ENCODE measurements around the gene AMIGO3. TPM values are rescaled to one million over a fixed set of nuclear protein-coding genes. Genes with fewer than 3 reads are reported as not detected.

AMIGO3 gene
- total RNA-seq, 1 donor from 2014 or later, result not detected

DNA sequence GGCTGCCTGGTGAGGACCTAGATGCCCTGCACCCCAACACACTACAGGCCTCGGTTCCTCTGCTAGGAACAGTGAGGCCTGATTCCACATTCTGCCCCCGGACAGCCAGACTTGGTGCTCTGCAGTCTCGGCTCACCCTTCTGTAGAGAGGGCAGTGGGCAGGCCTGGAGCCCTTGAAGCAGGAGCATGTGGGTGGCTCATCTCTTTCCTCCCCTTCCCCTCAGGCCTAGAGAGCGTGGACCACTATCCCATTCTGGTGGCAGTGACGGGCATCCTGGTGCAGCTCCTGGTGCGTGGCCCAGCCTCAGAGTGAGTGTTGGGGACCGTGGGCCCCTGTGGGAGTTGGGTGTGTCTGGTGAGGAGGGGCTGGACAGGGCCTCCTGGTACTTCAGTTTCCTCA, 3.3 kb downstream of the AMIGO3 start:
- DNase-seq (ENCODE audit: low read depth), result no peak
- peak; percentile 84 for FAIRE-seq
- TF ChIP-seq, protein P1, sequence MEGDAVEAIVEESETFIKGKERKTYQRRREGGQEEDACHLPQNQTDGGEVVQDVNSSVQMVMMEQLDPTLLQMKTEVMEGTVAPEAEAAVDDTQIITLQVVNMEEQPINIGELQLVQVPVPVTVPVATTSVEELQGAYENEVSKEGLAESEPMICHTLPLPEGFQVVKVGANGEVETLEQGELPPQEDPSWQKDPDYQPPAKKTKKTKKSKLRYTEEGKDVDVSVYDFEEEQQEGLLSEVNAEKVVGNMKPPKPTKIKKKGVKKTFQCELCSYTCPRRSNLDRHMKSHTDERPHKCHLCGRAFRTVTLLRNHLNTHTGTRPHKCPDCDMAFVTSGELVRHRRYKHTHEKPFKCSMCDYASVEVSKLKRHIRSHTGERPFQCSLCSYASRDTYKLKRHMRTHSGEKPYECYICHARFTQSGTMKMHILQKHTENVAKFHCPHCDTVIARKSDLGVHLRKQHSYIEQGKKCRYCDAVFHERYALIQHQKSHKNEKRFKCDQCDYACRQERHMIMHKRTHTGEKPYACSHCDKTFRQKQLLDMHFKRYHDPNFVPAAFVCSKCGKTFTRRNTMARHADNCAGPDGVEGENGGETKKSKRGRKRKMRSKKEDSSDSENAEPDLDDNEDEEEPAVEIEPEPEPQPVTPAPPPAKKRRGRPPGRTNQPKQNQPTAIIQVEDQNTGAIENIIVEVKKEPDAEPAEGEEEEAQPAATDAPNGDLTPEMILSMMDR (IDR thresholded peaks at IDR 0.05; ENCODE audit: insufficient read depth, low read length, severe bottlenecking), result no peak
- Histone ChIP-seq H3K27me3 (ENCODE audit: control insufficient read depth, insufficient read depth, low read length) (no peaks in the 10 kb centered on the region), H3K4me3 (ENCODE audit: low read depth, low read length) (no peak overlapping the region), H3K36me3 (ENCODE audit: control insufficient read depth, insufficient read depth, low read length) (peaks cover 9% of the 10 kb centered on the region)

DNA sequence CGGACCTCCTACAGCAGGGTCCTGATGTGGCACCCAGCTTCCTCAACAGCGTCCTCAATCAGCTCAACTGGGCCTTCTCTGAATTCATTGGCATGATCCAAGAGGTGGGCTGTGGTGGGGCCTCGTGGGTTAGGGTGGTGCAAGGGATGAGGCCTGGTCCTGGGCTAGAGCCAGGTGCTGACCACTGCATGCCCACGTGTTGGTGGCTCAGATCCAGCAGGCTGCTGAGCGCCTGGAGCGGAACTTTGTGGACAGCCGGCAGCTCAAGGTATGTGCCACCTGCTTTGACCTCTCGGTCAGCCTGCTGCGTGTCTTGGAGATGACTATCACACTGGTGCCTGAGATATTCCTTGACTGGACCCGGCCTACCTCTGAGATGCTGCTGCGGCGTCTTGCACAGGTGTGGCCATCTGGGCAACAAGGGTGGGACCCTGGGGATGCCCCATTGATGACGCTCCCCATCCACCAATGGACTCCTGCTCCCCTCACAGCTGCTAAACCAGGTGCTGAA, 3.8 kb downstream of the AMIGO3 start:
- no peak for FAIRE-seq
- H3K36me3 ChIP-seq (ENCODE audit: control insufficient read depth, insufficient read depth, low read length), result peaks cover 8% of the 10 kb centered on the region
- H3K4me3 ChIP-seq (ENCODE audit: low read depth, low read length), result no peak overlapping the region
- H3K27me3 ChIP-seq (ENCODE audit: control insufficient read depth, insufficient read depth, low read length), result no peaks in the 10 kb centered on the region
- no peak for DNase-seq (ENCODE audit: low read depth)
- TF ChIP-seq, protein P1 (IDR thresholded peaks at IDR 0.05; ENCODE audit: insufficient read depth, low read length, severe bottlenecking), result no peak

DNA sequence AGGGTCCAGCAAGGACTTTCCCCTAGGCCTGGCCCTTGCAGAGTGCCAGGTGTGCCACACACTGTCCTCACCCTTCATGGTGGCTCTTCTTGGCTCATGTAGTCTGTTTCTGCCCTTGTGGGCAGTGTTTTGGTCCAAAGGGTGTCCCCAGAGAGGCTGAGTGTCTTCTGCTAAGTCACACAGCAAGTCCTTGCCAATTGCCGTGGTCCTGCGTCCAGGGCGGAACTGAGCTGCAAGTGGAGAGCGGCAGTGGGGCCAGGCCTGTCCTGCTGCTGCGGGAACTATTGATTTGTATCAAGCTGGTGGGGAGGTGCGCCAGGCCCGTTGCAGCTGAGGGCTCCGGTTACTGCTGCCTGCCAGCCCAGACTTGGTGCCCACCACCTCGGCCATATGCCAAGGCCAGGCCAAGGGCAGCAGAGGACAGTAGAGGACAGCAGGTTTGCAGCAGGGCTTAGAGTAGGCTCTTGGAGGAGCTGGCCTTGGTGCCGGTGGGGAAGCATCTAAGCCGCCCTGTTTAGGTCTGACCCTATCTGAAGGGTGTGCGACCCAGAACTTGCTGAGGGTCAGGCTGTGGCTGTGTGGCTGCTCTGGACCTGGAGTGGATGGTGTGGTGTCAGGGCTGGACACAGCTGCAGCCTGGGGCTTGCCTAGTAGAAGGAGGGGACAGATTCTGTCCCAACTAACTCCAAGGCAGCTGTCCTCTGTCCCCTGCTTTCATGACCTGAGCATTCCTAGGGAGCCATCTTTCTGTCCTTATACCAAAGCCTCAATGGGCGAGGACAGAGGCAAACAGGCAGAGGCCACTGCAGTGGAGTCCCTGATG, 4.5 kb downstream of the AMIGO3 start:
- no peak overlapping the region for H3K4me3 ChIP-seq (ENCODE audit: low read depth, low read length)
- DNase-seq (ENCODE audit: low read depth) (no peak), FAIRE-seq (no peak)
- TF ChIP-seq, protein P1 (IDR thresholded peaks at IDR 0.05; ENCODE audit: insufficient read depth, low read length, severe bottlenecking), result no peak
- peaks cover 8% of the 10 kb centered on the region for H3K36me3 ChIP-seq (ENCODE audit: control insufficient read depth, insufficient read depth, low read length)
- H3K27me3 ChIP-seq (ENCODE audit: control insufficient read depth, insufficient read depth, low read length), result no peaks in the 10 kb centered on the region

DNA sequence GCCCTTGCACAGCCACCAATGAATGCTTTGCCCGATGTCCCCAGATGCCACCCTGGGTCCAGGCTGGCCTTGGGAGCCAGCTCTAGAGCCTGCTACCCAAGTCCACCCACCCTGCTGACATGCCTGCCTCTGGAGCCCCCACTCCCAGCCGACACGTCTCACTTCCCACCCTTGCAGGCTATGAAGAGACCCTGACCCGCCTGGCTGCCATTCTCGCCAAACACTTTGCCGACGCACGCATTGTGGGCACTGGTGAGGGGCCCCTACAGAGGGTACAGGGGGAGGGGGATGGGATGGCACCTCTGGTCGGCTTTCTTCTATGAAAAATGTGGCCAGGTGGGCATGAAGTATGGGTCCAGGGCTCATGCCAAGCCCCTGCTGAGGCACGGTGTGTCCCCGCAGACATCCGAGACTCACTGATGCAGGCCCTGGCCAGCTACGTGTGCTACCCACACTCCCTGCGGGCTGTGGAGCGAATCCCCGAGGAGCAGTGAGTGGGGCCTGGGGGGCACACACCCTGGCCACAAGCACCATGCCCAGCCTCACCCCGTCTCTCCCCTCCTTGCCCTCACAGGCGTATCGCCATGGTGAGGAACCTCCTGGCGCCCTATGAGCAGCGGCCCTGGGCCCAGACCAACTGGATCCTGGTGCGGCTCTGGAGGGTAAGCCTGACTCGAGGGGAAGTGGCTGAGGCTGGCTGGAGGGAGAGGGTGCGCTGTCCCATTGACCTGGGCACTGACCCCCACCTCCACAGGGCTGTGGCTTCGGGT, 6.0 kb downstream of the AMIGO3 start:
- no peaks in the 10 kb centered on the region for H3K27me3 ChIP-seq (ENCODE audit: control insufficient read depth, insufficient read depth, low read length)
- TF ChIP-seq, protein P1 (IDR thresholded peaks at IDR 0.05; ENCODE audit: insufficient read depth, low read length, severe bottlenecking), result no peak
- H3K36me3 ChIP-seq (ENCODE audit: control insufficient read depth, insufficient read depth, low read length), result peaks cover 8% of the 10 kb centered on the region
- no peak for FAIRE-seq
- H3K4me3 ChIP-seq (ENCODE audit: low read depth, low read length), result no peak overlapping the region
- no peak for DNase-seq (ENCODE audit: low read depth)

DNA sequence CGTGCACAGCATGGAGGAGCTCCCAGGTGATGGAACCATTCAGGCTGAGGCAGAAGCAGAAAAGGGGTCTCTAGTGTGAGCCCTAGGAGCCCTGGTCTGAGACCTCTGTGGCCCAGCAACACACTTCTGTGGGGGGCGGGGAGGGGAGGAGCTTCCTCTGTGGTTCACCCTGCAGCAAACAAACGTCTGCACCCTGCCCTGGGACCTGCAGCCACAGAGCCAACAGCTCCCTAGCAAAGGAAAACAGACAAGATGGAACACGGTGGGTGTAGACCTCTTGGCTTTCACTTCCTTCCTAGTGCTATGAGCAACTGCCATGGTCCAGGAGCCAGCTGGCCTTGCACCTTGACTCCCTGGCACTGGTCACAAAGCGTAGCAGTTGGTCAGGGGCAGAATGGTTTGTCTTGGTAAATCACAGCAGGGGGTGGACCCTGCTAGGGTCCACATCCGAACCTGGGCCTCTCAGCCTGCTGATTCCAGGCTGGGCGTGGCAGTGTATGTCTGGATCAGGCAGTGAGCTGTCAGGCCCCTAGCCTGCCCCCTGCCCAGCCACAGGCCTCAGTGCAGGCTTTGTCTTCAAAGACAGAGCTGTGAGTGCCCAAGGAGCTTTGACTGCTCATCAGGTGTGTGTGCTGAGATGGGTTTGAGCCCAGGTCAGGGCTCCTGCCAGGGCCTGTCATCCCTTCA, 6.7 kb downstream of the AMIGO3 start:
- TF ChIP-seq, protein P1 (IDR thresholded peaks at IDR 0.05; ENCODE audit: insufficient read depth, low read length, severe bottlenecking), result no peak
- DNase-seq (ENCODE audit: low read depth), result no peak
- Histone ChIP-seq H3K4me3 (ENCODE audit: low read depth, low read length) (no peak overlapping the region), H3K36me3 (ENCODE audit: control insufficient read depth, insufficient read depth, low read length) (peaks cover 8% of the 10 kb centered on the region), H3K27me3 (ENCODE audit: control insufficient read depth, insufficient read depth, low read length) (no peaks in the 10 kb centered on the region)
- FAIRE-seq, result no peak

Data from bronchial epithelial cell (primary cell).